ENCODE data around the gene CDH16.
"Not testable (repeated sequence)": the region's sequence is repeated elsewhere in the genome, so short reads cannot be mapped to it uniquely, and the experiment has no call there.

DNA sequence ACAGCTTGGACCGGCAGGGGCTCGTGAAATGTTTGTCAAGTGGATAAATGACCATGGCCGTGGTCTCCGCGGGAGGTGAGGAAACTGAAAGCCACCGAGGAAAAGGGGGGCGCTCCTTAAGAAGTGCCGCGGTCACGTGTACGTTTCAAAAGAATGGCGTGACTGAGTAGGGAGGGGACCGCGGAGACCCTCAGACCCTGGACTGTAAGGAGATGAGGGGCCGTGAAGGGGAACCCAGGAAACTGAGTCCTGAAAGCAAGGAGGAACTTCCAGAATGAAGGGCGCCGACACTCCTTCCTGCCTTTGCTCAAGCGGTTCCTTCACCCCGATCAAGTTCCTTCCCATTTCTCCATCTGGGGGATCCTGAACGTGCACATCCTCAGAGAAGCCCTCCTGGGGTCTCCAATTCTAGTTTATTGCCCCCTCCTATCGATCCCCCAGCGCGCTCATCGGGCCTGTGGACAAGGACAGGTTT, 16.2 kb upstream of the CDH16 start:
- TF ChIP-seq POLR2AphosphoS5, POLR2A, TAF1, SPI1 (IDR thresholded peaks at IDR 0.05; ENCODE audit: low read depth, low read length): not testable (repeated sequence)

All from GM12891 (cell line).